WERI-Rb-1 (cell line): ENCODE measurements around the gene MEGF11.

ENCODE experiments used
- DNase-seq: peaks from one replicate; pipeline ENCODE4 v3.0.0-alpha.2; 2020
- H3K27ac ChIP-seq: fragments of 250-450 bp; sonication (Bioruptor Pico); 2 replicates; pipeline ENCODE4 v1.5.1; 2020; ENCODE audit warnings: mild to moderate bottlenecking, moderate library complexity
- H3K27me3 ChIP-seq: fragments of 250-450 bp; sonication (Bioruptor Pico); 2 replicates; pipeline ENCODE4 v1.5.1; 2021; ENCODE audit warnings: mild to moderate bottlenecking, low read depth, moderate library complexity; ENCODE audit not compliant: insufficient read depth, severe bottlenecking
- H3K36me3 ChIP-seq: fragments of 250-450 bp; sonication (Bioruptor Pico); 2 replicates; pipeline ENCODE4 v1.5.1; 2020; ENCODE audit warnings: mild to moderate bottlenecking, moderate library complexity
- H3K4me3 ChIP-seq: 2 replicates; pipeline ENCODE4 v1.5.1; 2011; ENCODE audit warnings: low read depth, mild to moderate bottlenecking, control low read depth, low read length
- H3K9me3 ChIP-seq: fragments of 250-450 bp; sonication (Bioruptor Pico); 2 replicates; pipeline ENCODE4 v1.5.1; 2021; ENCODE audit warnings: mild to moderate bottlenecking, moderate library complexity; ENCODE audit not compliant: severe bottlenecking
- CTCF ChIP-seq: IDR thresholded peaks from 2 replicates; pipeline ENCODE4 v1.5.1; 2011; ENCODE audit warnings: low read depth, mild to moderate bottlenecking, control low read depth, inconsistent platforms, low read length

MEGF11 gene

GRCh38 chr15:66184936-66185790 lies 68.4 kb downstream of the MEGF11 start:
- Histone ChIP-seq H3K9me3 (no peaks in the 10 kb centered on the region), H3K4me3 (no peak overlapping the region), H3K27ac (no peak overlapping the region), H3K27me3 (no peaks in the 10 kb centered on the region), H3K36me3 (no peaks in the 10 kb centered on the region)
- TF ChIP-seq CTCF = no peak
- no peak for DNase-seq

- H3K9me3 ChIP-seq = no peaks in the 10 kb centered on the region
- no peak overlapping the region for H3K27ac ChIP-seq
- H3K27me3 ChIP-seq = no peaks in the 10 kb centered on the region
- no peak overlapping the region for H3K4me3 ChIP-seq
- H3K36me3 ChIP-seq = no peaks in the 10 kb centered on the region
- no peak for TF ChIP-seq CTCF
- DNase-seq = no peak
Measured at GRCh38 chr15:66184492-66184891, 69.1 kb downstream of the MEGF11 start.

- Histone ChIP-seq H3K4me3 (no peak overlapping the region), H3K27ac (no peak overlapping the region), H3K27me3 (no peaks in the 10 kb centered on the region), H3K9me3 (no peaks in the 10 kb centered on the region), H3K36me3 (no peaks in the 10 kb centered on the region)
- DNase-seq = no peak
- TF ChIP-seq CTCF = no peak
Measured at GRCh38 chr15:66180531-66181097, 72.9 kb downstream of the MEGF11 start.

- Histone ChIP-seq H3K9me3 (no peaks in the 10 kb centered on the region), H3K36me3 (no peaks in the 10 kb centered on the region), H3K4me3 (no peak overlapping the region), H3K27ac (no peak overlapping the region), H3K27me3 (no peaks in the 10 kb centered on the region)
- DNase-seq = no peak
- no peak for TF ChIP-seq CTCF
Measured at GRCh38 chr15:66178531-66178910, 75.0 kb downstream of the MEGF11 start.

- Histone ChIP-seq H3K27ac (peak overlapping the region; percentile 78), H3K4me3 (peak overlapping the region; percentile 15), H3K36me3 (no peaks in the 10 kb centered on the region), H3K9me3 (no peaks in the 10 kb centered on the region), H3K27me3 (no peaks in the 10 kb centered on the region)
- peak; percentile 86 for DNase-seq
- TF ChIP-seq CTCF = no peak
Measured at GRCh38 chr15:66172324-66172980, 81.1 kb downstream of the MEGF11 start.
